ENCODE data around the gene SLC48A1.

SLC48A1 gene

GRCh38 chr12:47781479-47782371 is 8.7 kb downstream of the SLC48A1 start:
- no peak overlapping the region for H3K4me3 ChIP-seq (ENCODE audit: low read depth, low read length)
- no peak for TF ChIP-seq CTCF (IDR thresholded peaks at IDR 0.05; ENCODE audit: borderline replicate concordance, insufficient read depth, low read depth, low read length)

GRCh38 chr12:47782372-47782770 is 9.3 kb downstream of the SLC48A1 start:
- no peak for TF ChIP-seq CTCF (IDR thresholded peaks at IDR 0.05; ENCODE audit: borderline replicate concordance, insufficient read depth, low read depth, low read length)
- H3K4me3 ChIP-seq (ENCODE audit: low read depth, low read length), result no peak overlapping the region

- TF ChIP-seq CTCF (IDR thresholded peaks at IDR 0.05; ENCODE audit: borderline replicate concordance, insufficient read depth, low read depth, low read length), result no peak
- H3K4me3 ChIP-seq (ENCODE audit: low read depth, low read length), result no peak overlapping the region
These were observed 10.2 kb downstream of the SLC48A1 start for GRCh38 chr12:47783024-47783755.

- H3K4me3 ChIP-seq (ENCODE audit: low read depth, low read length), result no peak overlapping the region
- no peak for TF ChIP-seq CTCF (IDR thresholded peaks at IDR 0.05; ENCODE audit: borderline replicate concordance, insufficient read depth, low read depth, low read length)
These were observed 11.1 kb downstream of the SLC48A1 start for GRCh38 chr12:47783821-47784819.

GRCh38 chr12:47785036-47785886 is 12.2 kb downstream of the SLC48A1 start:
- no peak for TF ChIP-seq CTCF (IDR thresholded peaks at IDR 0.05; ENCODE audit: borderline replicate concordance, insufficient read depth, low read depth, low read length)
- H3K4me3 ChIP-seq (ENCODE audit: low read depth, low read length), result no peak overlapping the region
